Liver (tissue), 3 donors: ENCODE data around the gene TLR5.

Experiments
- EGR1 ChIP-seq, 2 donors: IDR thresholded peaks; 2 replicates each; pipeline ENCODE4 v1.6.1; 2016 to 2018; ENCODE audit warnings: antibody characterized with exemption in 2 of 2, low read depth in 2 of 2
- GABPA ChIP-seq, 2 donors: IDR thresholded peaks in 1 of 2; conservative IDR thresholded peaks in 1 of 2; 2 replicates each; pipeline ENCODE4 v1.6.1; 2016; ENCODE audit warnings: antibody characterized with exemption in 2 of 2, mild to moderate bottlenecking in 1 of 2, moderate library complexity in 1 of 2
- HNF4A ChIP-seq, 2 donors: conservative IDR thresholded peaks; 2 replicates each; pipeline ENCODE4 v1.6.1; 2016; ENCODE audit warnings: antibody characterized with exemption in 2 of 2, mild to moderate bottlenecking in 2 of 2
- HNF4G ChIP-seq: IDR thresholded peaks from 2 replicates; pipeline ENCODE4 v1.6.1; 2016; ENCODE audit warnings: antibody characterized with exemption
- RAD21 ChIP-seq, 2 donors: IDR thresholded peaks; 2 replicates each; pipeline ENCODE4 v1.6.1; 2016; ENCODE audit warnings: antibody characterized with exemption in 2 of 2, mild to moderate bottlenecking in 2 of 2
- RXRA ChIP-seq, 2 donors: IDR thresholded peaks; 2 replicates each; pipeline ENCODE4 v1.6.1; 2017 to 2018; ENCODE audit warnings: antibody characterized with exemption in 2 of 2, mild to moderate bottlenecking in 1 of 2
- SP1 ChIP-seq: IDR thresholded peaks from 2 replicates; pipeline ENCODE4 v1.6.1; 2018; ENCODE audit warnings: antibody characterized with exemption, mild to moderate bottlenecking
- YY1 ChIP-seq: IDR thresholded peaks from 2 replicates; pipeline ENCODE4 v1.6.1; 2016; ENCODE audit warnings: antibody characterized with exemption, mild to moderate bottlenecking
- TF ChIP-seq, protein P1 (sequence below): fragments of 150-350 bp; IDR thresholded peaks from 2 replicates; pipeline ENCODE4 v1.5.1; 2017; ENCODE audit warnings: improper control_type of control experiment, low read depth, low read length; ENCODE audit not compliant: missing input control
- TF ChIP-seq, protein P2 (sequence below): IDR thresholded peaks from 2 replicates; pipeline ENCODE4 v1.6.1; 2016; ENCODE audit warnings: antibody characterized with exemption
- TF ChIP-seq, protein P3 (sequence below): IDR thresholded peaks from 2 replicates; pipeline ENCODE4 v1.6.1; 2016; ENCODE audit warnings: antibody characterized with exemption, mild to moderate bottlenecking
- TF ChIP-seq, protein P4 (sequence below): IDR thresholded peaks from 2 replicates; pipeline ENCODE4 v1.6.1; 2016; ENCODE audit warnings: antibody characterized with exemption
- donor health status: healthy.
- donor health status: healthy.

DNA sequence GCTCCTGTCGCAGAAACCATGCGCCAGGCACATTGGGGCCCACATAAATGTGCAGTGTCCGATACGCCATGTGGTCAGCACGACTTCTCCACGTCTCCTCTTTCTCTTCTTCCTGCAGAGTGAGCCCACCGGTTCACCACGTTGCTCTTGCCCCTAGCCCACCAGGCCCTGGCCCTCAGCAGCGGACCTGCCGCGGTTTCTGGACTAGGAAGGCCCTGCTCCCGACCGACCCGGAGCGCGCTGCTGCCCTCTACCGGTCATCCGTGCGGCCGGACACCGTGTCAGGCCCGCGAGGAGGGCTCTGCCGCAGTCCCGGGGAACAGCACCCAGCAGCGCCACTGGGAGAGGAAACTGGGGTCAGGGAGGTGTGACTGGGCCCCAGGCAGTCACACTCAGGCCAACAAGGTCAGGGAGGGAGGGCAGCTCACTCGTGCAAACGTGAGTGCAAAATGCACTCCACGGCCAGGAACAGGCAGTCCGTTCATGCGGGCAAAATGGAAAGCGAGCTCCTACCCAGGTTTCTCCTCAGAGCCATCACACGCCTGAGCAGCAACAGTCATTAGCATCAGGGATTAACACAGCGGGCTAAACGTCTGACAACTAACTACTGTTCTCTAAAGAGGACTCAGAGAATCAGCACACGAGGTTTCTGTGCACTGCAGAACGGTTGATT, 13.7 kb downstream of the TLR5 start:
- TF ChIP-seq, protein P1, sequence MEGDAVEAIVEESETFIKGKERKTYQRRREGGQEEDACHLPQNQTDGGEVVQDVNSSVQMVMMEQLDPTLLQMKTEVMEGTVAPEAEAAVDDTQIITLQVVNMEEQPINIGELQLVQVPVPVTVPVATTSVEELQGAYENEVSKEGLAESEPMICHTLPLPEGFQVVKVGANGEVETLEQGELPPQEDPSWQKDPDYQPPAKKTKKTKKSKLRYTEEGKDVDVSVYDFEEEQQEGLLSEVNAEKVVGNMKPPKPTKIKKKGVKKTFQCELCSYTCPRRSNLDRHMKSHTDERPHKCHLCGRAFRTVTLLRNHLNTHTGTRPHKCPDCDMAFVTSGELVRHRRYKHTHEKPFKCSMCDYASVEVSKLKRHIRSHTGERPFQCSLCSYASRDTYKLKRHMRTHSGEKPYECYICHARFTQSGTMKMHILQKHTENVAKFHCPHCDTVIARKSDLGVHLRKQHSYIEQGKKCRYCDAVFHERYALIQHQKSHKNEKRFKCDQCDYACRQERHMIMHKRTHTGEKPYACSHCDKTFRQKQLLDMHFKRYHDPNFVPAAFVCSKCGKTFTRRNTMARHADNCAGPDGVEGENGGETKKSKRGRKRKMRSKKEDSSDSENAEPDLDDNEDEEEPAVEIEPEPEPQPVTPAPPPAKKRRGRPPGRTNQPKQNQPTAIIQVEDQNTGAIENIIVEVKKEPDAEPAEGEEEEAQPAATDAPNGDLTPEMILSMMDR, result peak; percentile 65
- TF ChIP-seq, protein P2, sequence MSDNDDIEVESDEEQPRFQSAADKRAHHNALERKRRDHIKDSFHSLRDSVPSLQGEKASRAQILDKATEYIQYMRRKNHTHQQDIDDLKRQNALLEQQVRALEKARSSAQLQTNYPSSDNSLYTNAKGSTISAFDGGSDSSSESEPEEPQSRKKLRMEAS, result no peak
- TF ChIP-seq SP1, result no peak
- TF ChIP-seq YY1, result no peak
- TF ChIP-seq RXRA (IDR thresholded peaks at IDR 0.05), result peak in 1 of 2 donors; percentile 10
- TF ChIP-seq HNF4G, result no peak
- TF ChIP-seq HNF4A (conservative IDR thresholded peaks at IDR 0.05), result no peak
- TF ChIP-seq EGR1 (IDR thresholded peaks at IDR 0.05; ENCODE audit: low read depth in 2 of 2), result no peak
- TF ChIP-seq, protein P3, sequence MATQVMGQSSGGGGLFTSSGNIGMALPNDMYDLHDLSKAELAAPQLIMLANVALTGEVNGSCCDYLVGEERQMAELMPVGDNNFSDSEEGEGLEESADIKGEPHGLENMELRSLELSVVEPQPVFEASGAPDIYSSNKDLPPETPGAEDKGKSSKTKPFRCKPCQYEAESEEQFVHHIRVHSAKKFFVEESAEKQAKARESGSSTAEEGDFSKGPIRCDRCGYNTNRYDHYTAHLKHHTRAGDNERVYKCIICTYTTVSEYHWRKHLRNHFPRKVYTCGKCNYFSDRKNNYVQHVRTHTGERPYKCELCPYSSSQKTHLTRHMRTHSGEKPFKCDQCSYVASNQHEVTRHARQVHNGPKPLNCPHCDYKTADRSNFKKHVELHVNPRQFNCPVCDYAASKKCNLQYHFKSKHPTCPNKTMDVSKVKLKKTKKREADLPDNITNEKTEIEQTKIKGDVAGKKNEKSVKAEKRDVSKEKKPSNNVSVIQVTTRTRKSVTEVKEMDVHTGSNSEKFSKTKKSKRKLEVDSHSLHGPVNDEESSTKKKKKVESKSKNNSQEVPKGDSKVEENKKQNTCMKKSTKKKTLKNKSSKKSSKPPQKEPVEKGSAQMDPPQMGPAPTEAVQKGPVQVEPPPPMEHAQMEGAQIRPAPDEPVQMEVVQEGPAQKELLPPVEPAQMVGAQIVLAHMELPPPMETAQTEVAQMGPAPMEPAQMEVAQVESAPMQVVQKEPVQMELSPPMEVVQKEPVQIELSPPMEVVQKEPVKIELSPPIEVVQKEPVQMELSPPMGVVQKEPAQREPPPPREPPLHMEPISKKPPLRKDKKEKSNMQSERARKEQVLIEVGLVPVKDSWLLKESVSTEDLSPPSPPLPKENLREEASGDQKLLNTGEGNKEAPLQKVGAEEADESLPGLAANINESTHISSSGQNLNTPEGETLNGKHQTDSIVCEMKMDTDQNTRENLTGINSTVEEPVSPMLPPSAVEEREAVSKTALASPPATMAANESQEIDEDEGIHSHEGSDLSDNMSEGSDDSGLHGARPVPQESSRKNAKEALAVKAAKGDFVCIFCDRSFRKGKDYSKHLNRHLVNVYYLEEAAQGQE, result no peak
- no peak for TF ChIP-seq GABPA (IDR thresholded peaks at IDR 0.05 in 1 of 2, conservative IDR thresholded peaks at IDR 0.05 in 1 of 2)
- TF ChIP-seq, protein P4, sequence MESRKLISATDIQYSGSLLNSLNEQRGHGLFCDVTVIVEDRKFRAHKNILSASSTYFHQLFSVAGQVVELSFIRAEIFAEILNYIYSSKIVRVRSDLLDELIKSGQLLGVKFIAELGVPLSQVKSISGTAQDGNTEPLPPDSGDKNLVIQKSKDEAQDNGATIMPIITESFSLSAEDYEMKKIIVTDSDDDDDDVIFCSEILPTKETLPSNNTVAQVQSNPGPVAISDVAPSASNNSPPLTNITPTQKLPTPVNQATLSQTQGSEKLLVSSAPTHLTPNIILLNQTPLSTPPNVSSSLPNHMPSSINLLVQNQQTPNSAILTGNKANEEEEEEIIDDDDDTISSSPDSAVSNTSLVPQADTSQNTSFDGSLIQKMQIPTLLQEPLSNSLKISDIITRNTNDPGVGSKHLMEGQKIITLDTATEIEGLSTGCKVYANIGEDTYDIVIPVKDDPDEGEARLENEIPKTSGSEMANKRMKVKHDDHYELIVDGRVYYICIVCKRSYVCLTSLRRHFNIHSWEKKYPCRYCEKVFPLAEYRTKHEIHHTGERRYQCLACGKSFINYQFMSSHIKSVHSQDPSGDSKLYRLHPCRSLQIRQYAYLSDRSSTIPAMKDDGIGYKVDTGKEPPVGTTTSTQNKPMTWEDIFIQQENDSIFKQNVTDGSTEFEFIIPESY, result no peak
- peak; percentile 56 to 80 for TF ChIP-seq RAD21 (IDR thresholded peaks at IDR 0.05)
